Esophagus muscularis mucosa (tissue), 3 donors: Measurements from ENCODE around the gene ZNF564.

ENCODE experiments used
- POLR2A ChIP-seq: fragments of 450-650 bp; IDR thresholded peaks from one replicate; pipeline ENCODE4 v1.6.1; 2017; ENCODE audit warnings: antibody characterized with exemption, moderate library complexity, mild to moderate bottlenecking, low read depth
- POLR2AphosphoS5 ChIP-seq, 2 donors: sonication (generic); formaldehyde crosslinking; IDR thresholded peaks; one replicate each; pipeline ENCODE4 v1.6.1; 2017; ENCODE audit warnings: antibody characterized with exemption in 2 of 2
- TF ChIP-seq, protein P1 (sequence below), 3 experiments: fragments of 200-600 bp in 2 of 3; fragments of 450-650 bp in 1 of 3; sonication (generic) in 2 of 3; IDR thresholded peaks; one replicate each; pipeline ENCODE4 v1.5.1; 2017 to 2019; ENCODE audit warnings: antibody characterized with exemption in 3 of 3, mild to moderate bottlenecking in 2 of 3, moderate library complexity in 1 of 3

DNA sequence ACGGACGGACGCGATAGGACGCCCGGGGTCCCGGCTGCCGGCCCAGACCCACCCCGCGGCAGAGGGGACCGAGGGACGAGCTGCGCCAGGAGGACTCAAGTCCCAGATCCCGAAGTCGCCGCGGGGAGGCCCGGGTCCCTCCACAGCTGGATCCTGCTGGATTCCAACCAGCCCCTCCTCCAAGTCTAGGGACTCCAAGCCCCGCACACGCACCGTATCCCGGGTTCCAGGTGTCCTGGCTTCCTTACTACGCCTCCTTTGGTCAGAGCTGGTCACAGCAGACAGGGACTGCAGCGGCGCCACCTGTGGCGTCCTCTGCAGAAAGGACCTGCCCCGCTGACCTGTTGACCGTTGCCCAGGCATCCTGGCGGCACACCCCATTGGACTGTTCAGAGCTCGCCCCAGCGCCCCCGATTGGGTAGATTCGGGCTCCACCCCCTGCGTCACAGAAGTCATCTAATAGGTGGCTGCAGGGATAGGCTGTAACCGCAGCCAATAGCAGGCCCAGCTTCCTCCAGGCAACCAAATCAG lies 37.7 kb downstream of the ZNF564 start:
- TF ChIP-seq, protein P1, sequence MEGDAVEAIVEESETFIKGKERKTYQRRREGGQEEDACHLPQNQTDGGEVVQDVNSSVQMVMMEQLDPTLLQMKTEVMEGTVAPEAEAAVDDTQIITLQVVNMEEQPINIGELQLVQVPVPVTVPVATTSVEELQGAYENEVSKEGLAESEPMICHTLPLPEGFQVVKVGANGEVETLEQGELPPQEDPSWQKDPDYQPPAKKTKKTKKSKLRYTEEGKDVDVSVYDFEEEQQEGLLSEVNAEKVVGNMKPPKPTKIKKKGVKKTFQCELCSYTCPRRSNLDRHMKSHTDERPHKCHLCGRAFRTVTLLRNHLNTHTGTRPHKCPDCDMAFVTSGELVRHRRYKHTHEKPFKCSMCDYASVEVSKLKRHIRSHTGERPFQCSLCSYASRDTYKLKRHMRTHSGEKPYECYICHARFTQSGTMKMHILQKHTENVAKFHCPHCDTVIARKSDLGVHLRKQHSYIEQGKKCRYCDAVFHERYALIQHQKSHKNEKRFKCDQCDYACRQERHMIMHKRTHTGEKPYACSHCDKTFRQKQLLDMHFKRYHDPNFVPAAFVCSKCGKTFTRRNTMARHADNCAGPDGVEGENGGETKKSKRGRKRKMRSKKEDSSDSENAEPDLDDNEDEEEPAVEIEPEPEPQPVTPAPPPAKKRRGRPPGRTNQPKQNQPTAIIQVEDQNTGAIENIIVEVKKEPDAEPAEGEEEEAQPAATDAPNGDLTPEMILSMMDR (IDR thresholded peaks at IDR 0.05): peak; percentile 19 to 39 (median 33)
- TF ChIP-seq POLR2A (no peak), POLR2AphosphoS5 (IDR thresholded peaks at IDR 0.05) (peak in 1 of 2 donors; percentile 44)
